NCI-H345 (cell line): ENCODE data around the gene SH3BGRL.
A peak's percentile ranks its signal among the peaks of the same experiment; 100 is the strongest.

Experiments used
- DNase-seq: peaks from one replicate; lab custom pipeline; 2025; lab: John Stamatoyannopoulos, UW

Gene SH3BGRL

GRCh38 chrX:81201671-81202455, at the start of gene SH3BGRL, which contains the start of gene HMGN5:
Gene SH3BGRL (plus strand): TSS chrX:81202102. CDS start chrX:81202201, 99 bp downstream.
Gene HMGN5 (minus strand): TSS chrX:81201913. CDS start chrX:81121549, 80,364 bp downstream.
- DNase-seq, result no peak

- DNase-seq, result no peak
Observed at GRCh38 chrX:81168391-81168790, 33.5 kb upstream of the SH3BGRL start.

- no peak for DNase-seq
Observed at GRCh38 chrX:81174286-81174685, 27.6 kb upstream of the SH3BGRL start.

- DNase-seq, result no peak
Observed at GRCh38 chrX:81195259-81195658, 6.6 kb upstream of the SH3BGRL start.

- DNase-seq, result peak; percentile 28
Observed at GRCh38 chrX:81195712-81196111, 6.2 kb upstream of the SH3BGRL start.

GRCh38 chrX:81201071-81201470, 831 bp upstream of the SH3BGRL start:
- DNase-seq, result no peak

GRCh38 chrX:81202456-81202819, 536 bp downstream of the SH3BGRL start:
- DNase-seq, result no peak

GRCh38 chrX:81202943-81203342, 1.0 kb downstream of the SH3BGRL start:
- no peak for DNase-seq

GRCh38 chrX:81205551-81205950, 3.6 kb downstream of the SH3BGRL start:
- no peak for DNase-seq

GRCh38 chrX:81206476-81206875, 4.6 kb downstream of the SH3BGRL start:
- DNase-seq, result no peak

- DNase-seq, result no peak
Observed at GRCh38 chrX:81208916-81209315, 7.0 kb downstream of the SH3BGRL start.

GRCh38 chrX:81215685-81216084, 13.8 kb downstream of the SH3BGRL start:
- no peak for DNase-seq

- no peak for DNase-seq
Observed at GRCh38 chrX:81229229-81229628, 27.3 kb downstream of the SH3BGRL start.

GRCh38 chrX:81229901-81230300, 28.0 kb downstream of the SH3BGRL start:
- DNase-seq, result no peak

- DNase-seq, result no peak
Observed at GRCh38 chrX:81231476-81231875, 29.6 kb downstream of the SH3BGRL start.

GRCh38 chrX:81232218-81232617, 30.3 kb downstream of the SH3BGRL start:
- DNase-seq, result no peak

- DNase-seq, result no peak
Observed at GRCh38 chrX:81237516-81237915, 35.6 kb downstream of the SH3BGRL start.

GRCh38 chrX:81238166-81238565, 36.3 kb downstream of the SH3BGRL start:
- DNase-seq, result no peak

- DNase-seq, result no peak
Observed at GRCh38 chrX:81240701-81241331, 38.9 kb downstream of the SH3BGRL start.

- no peak for DNase-seq
Observed at GRCh38 chrX:81241753-81242152, 39.9 kb downstream of the SH3BGRL start.

GRCh38 chrX:81255876-81256275, 54.0 kb downstream of the SH3BGRL start:
- no peak for DNase-seq

- DNase-seq, result no peak
Observed at GRCh38 chrX:81257817-81258216, 55.9 kb downstream of the SH3BGRL start.

GRCh38 chrX:81259020-81259713, 57.3 kb downstream of the SH3BGRL start:
- DNase-seq, result no peak
